Psoas muscle (tissue), 8 donors: ENCODE measurements around the gene ABLIM1. TPM values are rescaled to one million over a fixed set of nuclear protein-coding genes. Genes with fewer than 3 reads are reported as not detected.

ENCODE experiments used
- ATAC-seq, 4 donors: fragments of 200-7000 bp; cut with Tn5 transposase; one replicate each; pipeline ENCODE4 v1.9.1; 2020; ENCODE audit warnings: moderate library complexity in 3 of 4, mild to moderate bottlenecking in 2 of 4
- DNase-seq, 2 donors: peaks; one replicate each; pipeline ENCODE4 v3.0.0-alpha.2; 2020
- H3K27ac ChIP-seq: fragments of 200-600 bp; one replicate; pipeline ENCODE4 v1.8.0; 2022
- H3K27me3 ChIP-seq, 3 donors: fragments of 200-600 bp in 1 of 3; one replicate each; pipeline versions ENCODE4 v1.6.1 to v1.8.0; 2013 to 2022; ENCODE audit warnings: low read length in 2 of 3, mild to moderate bottlenecking in 2 of 3, moderate library complexity in 1 of 3; ENCODE audit not compliant: insufficient read depth in 3 of 3
- H3K36me3 ChIP-seq, 2 donors: fragments of 200-600 bp in 1 of 2; one replicate each; pipeline versions ENCODE4 v1.6.1 to v1.8.0; 2013 to 2022; ENCODE audit warnings: low read depth in 1 of 2, mild to moderate bottlenecking in 1 of 2, moderate library complexity in 1 of 2; ENCODE audit not compliant: insufficient read depth in 1 of 2
- H3K4me1 ChIP-seq: fragments of 200-600 bp; one replicate; pipeline ENCODE4 v1.8.0; 2022
- H3K4me3 ChIP-seq: fragments of 200-600 bp; one replicate; pipeline ENCODE4 v1.8.0; 2022; ENCODE audit warnings: mild to moderate bottlenecking
- H3K9me3 ChIP-seq: fragments of 200-600 bp; one replicate; pipeline ENCODE4 v1.8.0; 2022
- CTCF ChIP-seq: fragments of 200-600 bp; IDR thresholded peaks from one replicate; pipeline ENCODE4 v1.8.0; 2022; ENCODE audit warnings: antibody characterized with exemption
- WGBS, 3 donors: extraction: QIAGEN DNeasy Blood & Tissue Kit; methylation state at CpG; one replicate each; pipeline versions ENCODE4 v1.1.6 to v1.1.7; 2013; 5-methylcytosine and 5-hydroxymethylcytosine counted together
- intact Hi-C, 2 donors: fragments of 100-400 bp; cut with DNase I; formaldehyde crosslinking; loops; one replicate each; pipeline versions ENCODE4 v1.11.0 to v1.14.2; 2022
- polyA plus RNA-seq, 3 donors: library from polyadenylated mRNA; stranded (reverse); fragments of 200-250 nt; gene quantifications; one replicate each; pipeline ENCODE4 v1.2.3, GENCODE V29; 2013
- total RNA-seq, 4 donors: library from RNA; stranded (reverse); fragmentation: NEBNext Ultra II Directional in 2 of 4; extraction: Animal tissue kit (Norgen Biotek cat#: 25700) in 2 of 4; gene quantifications; one replicate each; pipeline versions ENCODE4 v1.2.1 to v1.2.4, GENCODE V29; 2021 to 2023
- donor health status: healthy with polysubstance abuse.
- donor health status: DM: no; HTN: no; CAD: no; lungs with moderate emphysema.
- donor health status: Bipolar disorder and iron deficiency.
- donor health status: healthy.
- donor health status: DM: yes; HTN: yes; CAD: no.
- donor health status: DM: no; HTN: no; CAD: no.
- donor health status: DM: no; HTN: no; CAD: no.
- donor health status: DM: yes; HTN: yes; CAD: no.

The ABLIM1 gene
- total and polyA plus RNA-seq, 7 donors: 15.4 to 183 (median 21.8) TPM

DNA sequence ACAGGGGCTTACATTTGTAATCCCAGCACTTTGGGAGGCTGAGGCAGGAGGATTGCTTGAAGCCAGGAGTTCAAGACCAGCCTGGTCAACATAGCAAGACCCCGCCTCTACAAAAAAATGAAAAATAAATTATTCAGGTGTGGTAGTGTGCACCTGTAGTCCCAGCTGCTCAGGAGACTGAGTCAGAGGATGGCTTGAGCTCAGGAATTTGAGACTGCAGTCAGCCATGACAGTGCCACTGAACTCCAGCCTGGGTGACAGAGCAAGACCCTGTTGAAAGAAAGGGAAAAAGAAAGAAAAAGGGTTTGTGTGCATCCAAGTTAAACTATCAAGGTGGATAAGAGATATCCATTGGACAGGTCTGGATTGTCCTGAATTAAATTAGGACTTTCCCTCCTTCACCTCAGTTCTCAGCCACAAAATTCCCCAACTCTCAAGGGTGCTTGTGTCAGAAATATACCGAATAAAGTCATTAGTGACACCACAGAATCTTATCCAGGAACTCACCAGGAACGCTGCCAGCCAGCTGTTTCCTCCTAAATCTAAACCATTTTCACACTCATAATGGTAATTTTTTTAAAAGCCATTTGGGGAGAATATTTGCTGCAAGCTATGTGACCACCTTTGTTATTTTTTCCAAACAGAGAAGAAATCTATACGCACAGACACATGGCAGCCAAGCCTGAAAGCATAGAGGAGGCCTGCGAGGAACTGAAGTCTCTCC lies 265.8 kb downstream of the ABLIM1 start:
- no peak overlapping the region for H3K27ac ChIP-seq
- no peak overlapping the region for H3K4me3 ChIP-seq
- intact Hi-C loops: no loop called here
- no peaks in the 10 kb centered on the region for H3K36me3 ChIP-seq
- no peaks in the 10 kb centered on the region for H3K4me1 ChIP-seq
- 40 to 50% (median 41%) methylated on average over 5 of the region's 5 CpGs for WGBS, 3 donors
- no peak for DNase-seq
- H3K27me3 ChIP-seq: peaks cover 0 to 33% (median 2%) of the 10 kb centered on the region in 3 donors
- TF ChIP-seq CTCF: no peak
- ATAC-seq: no peak
- H3K9me3 ChIP-seq: no peaks in the 10 kb centered on the region

- ATAC-seq: no peak
Observed at GRCh38 chr10:114391599-114391998, 266.5 kb downstream of the ABLIM1 start.

DNA sequence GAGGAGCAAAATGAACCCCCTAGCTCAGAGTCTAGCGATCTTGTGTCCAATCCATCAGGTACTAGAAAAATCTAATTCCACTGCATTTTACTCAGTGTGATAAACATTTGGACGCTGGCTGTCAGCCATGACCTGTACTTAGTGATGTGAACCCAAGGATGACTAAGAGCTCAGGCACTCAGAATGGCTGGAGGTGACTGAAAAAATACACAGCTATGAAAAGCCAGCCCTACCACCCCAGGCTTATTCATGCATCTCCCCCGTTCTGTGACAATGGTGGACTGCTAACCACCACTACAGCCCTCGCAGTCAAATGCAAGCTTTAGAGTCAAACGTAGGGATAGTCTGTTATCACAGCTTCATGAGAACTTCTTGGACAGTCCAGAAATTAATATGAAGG lies 268.6 kb downstream of the ABLIM1 start:
- Histone ChIP-seq H3K27ac (no peak overlapping the region), H3K36me3 (no peaks in the 10 kb centered on the region), H3K27me3 (peaks cover 0 to 19% (median 0%) of the 10 kb centered on the region in 3 donors), H3K4me1 (no peaks in the 10 kb centered on the region), H3K4me3 (no peak overlapping the region), H3K9me3 (no peaks in the 10 kb centered on the region)
- ATAC-seq: no peak
- no peak for TF ChIP-seq CTCF
- no peak for DNase-seq
- 53 to 71% (median 57%) methylated on average over 5 of the region's 5 CpGs for WGBS, 3 donors
- intact Hi-C loops: no loop called here

More at GRCh38 chr10:114391599-114391998, 266.5 kb downstream of the ABLIM1 start:
- no peaks in the 10 kb centered on the region for H3K4me1 ChIP-seq
- intact Hi-C loops: no loop called here
- 60 to 67% (median 67%) methylated on average over 5 of the region's 5 CpGs for WGBS, 3 donors
- TF ChIP-seq CTCF: no peak
- H3K4me3 ChIP-seq: no peak overlapping the region
- H3K27me3 ChIP-seq: peaks cover 0 to 30% (median 2%) of the 10 kb centered on the region in 3 donors
- no peak overlapping the region for H3K27ac ChIP-seq
- H3K9me3 ChIP-seq: no peaks in the 10 kb centered on the region
- no peaks in the 10 kb centered on the region for H3K36me3 ChIP-seq
- no peak for DNase-seq

- Histone ChIP-seq H3K36me3 (no peaks in the 10 kb centered on the region), H3K27me3 (peaks cover 0 to 9% (median 0%) of the 10 kb centered on the region in 3 donors), H3K4me1 (no peaks in the 10 kb centered on the region), H3K9me3 (no peaks in the 10 kb centered on the region), H3K4me3 (no peak overlapping the region), H3K27ac (no peak overlapping the region)
- TF ChIP-seq CTCF: no peak
- intact Hi-C loops: no loop called here
- ATAC-seq (no peak), DNase-seq (no peak)
- 55 to 69% (median 65%) methylated on average over 3 of the region's 3 CpGs for WGBS, 3 donors
Observed at GRCh38 chr10:114388275-114388674, 269.8 kb downstream of the ABLIM1 start.

GRCh38 chr10:114387784-114388183 lies 270.3 kb downstream of the ABLIM1 start:
- ATAC-seq: no peak

More at GRCh38 chr10:114387784-114388183, 270.3 kb downstream of the ABLIM1 start:
- Histone ChIP-seq H3K27ac (no peak overlapping the region), H3K9me3 (no peaks in the 10 kb centered on the region), H3K4me3 (no peak overlapping the region), H3K4me1 (no peaks in the 10 kb centered on the region), H3K36me3 (no peaks in the 10 kb centered on the region), H3K27me3 (peaks cover 0 to 9% (median 0%) of the 10 kb centered on the region in 3 donors)
- WGBS, 3 donors: 87 to 90% (median 87%) methylated on average over 4 of the region's 4 CpGs
- intact Hi-C loops: no loop called here
- TF ChIP-seq CTCF: no peak
- no peak for DNase-seq
